Hematopoietic multipotent progenitor cell treated with erythropoietin and hydrocortisone succinate and interleukin-3 and kit ligand, for 8 days (in vitro differentiated cells): Measurements from ENCODE around the gene SLC25A27.

Experiments used
- DNase-seq: peaks from one replicate; pipeline ENCODE4 v3.0.0-alpha.2; 2015

Gene SLC25A27

DNA sequence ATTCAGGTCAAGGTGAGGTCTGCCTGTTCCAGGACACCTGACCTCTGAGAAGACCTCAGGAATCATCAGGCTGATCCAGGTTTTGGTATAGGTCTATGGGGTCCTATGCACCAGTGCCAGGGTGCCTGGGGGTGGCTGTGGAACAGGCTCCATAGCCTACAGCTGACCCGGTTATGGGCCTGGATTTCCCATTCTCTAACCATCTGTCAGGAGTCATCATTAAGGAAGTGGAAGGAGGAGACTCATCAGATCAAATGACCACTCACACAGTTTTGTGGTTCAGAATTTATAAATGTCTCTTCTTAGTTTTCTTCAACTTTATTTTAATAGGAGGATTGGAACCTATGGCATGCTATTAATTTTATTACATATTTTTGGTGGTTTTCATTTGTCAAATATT is 67.6 kb downstream of the SLC25A27 start:
- no peak for DNase-seq
